Measurements from ENCODE around the gene CABP7. TPM values are rescaled to one million over a fixed set of nuclear protein-coding genes. Genes with fewer than 3 reads are reported as not detected.

CABP7 gene
- polyA plus RNA-seq (2013, experiment 1 of 2), result 0.03 TPM
- polyA plus RNA-seq (2013, experiment 2 of 2), result 0.01 TPM

- no peak within 1 kb of the TSS for H4K5ac ChIP-seq (ENCODE audit: low read length)
- no peak within 1 kb of the TSS for H2BK5ac ChIP-seq (ENCODE audit: low read length)
- no peak within 1 kb of the TSS for H3K4me3 ChIP-seq (ENCODE audit: low read length)
- H3K27ac ChIP-seq (ENCODE audit: low read depth, low read length), result no peak within 1 kb of the TSS
- no peak within 1 kb of the TSS for H3K18ac ChIP-seq (ENCODE audit: low read length)
- H3K36me3 ChIP-seq (ENCODE audit: control insufficient read depth, insufficient read depth, low read length), result no peaks in the 10 kb centered on the region
- H2AK5ac ChIP-seq (ENCODE audit: low read length), result no peak within 1 kb of the TSS
- H3K27me3 ChIP-seq (ENCODE audit: insufficient read depth, low read length, poor library complexity), result peaks cover 22% of the 10 kb centered on the region
- H2BK15ac ChIP-seq (replicated peaks; ENCODE audit: low read depth), result no peak within 1 kb of the TSS
- H3K79me1 ChIP-seq (ENCODE audit: low read length), result no peaks in the 10 kb centered on the region
- H2BK120ac ChIP-seq (ENCODE audit: low read depth, low read length), result no peak within 1 kb of the TSS
- H3K9ac ChIP-seq (ENCODE audit: low read length), result no peak within 1 kb of the TSS
- H3K4me2 ChIP-seq (ENCODE audit: low read length), result no peak within 1 kb of the TSS
- DNase-seq, result no peak
- H3K79me2 ChIP-seq (ENCODE audit: control insufficient read depth, insufficient read depth, low read length), result no peaks in the 10 kb centered on the region
- H3K4me1 ChIP-seq (ENCODE audit: control insufficient read depth, low read depth, low read length), result no peaks in the 10 kb centered on the region
- no peak within 1 kb of the TSS for H4K8ac ChIP-seq (ENCODE audit: low read depth, low read length)
- H3K4ac ChIP-seq (ENCODE audit: low read depth, low read length), result no peak within 1 kb of the TSS
- peak within 1 kb of the TSS; percentile 80 for H3K23ac ChIP-seq (ENCODE audit: low read length)
- H3K56ac ChIP-seq (ENCODE audit: low read length), result no peak within 1 kb of the TSS
- WGBS (ENCODE audit: extremely low coverage, insufficient coverage, low lambda C conversion rate), result no CpG with 5 or more reads among the region's 115 CpGs
Measured at GRCh38 chr22:29719899-29720645, at the start of gene CABP7. TSS of gene CABP7 (plus strand) at chr22:29720003. CDS start at chr22:29720425, 422 bp downstream.

DNA sequence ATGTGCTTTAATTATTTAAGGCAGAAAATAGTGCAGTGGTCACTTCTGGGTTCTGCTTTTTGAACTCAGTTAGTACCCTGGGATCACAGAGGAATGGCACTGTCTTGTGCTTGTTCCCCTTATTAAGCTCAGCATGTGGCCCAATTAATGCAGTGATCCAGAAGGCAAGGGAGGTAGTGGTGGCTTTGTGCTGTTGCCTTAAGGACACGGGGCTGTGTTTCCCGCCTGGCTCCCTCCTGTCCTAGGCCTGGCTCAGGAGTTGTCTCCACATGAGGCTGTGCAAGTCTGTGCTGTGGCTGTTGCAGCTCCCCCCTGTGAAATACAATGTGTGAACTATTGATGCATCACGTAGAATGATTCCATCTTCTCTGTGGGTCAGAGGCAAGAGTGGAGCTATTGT, 49.2 kb upstream of the CABP7 start:
- WGBS (ENCODE audit: extremely low coverage, insufficient coverage, low lambda C conversion rate), result no CpG with 5 or more reads among the region's 3 CpGs
- Histone ChIP-seq H4K5ac (ENCODE audit: low read length) (no peak overlapping the region), H3K56ac (ENCODE audit: low read length) (no peak overlapping the region), H2BK5ac (ENCODE audit: low read length) (no peak overlapping the region), H3K9ac (ENCODE audit: low read length) (no peak overlapping the region), H3K27ac (ENCODE audit: low read depth, low read length) (no peak overlapping the region), H3K79me1 (ENCODE audit: low read length) (no peaks in the 10 kb centered on the region), H3K23ac (ENCODE audit: low read length) (no peak overlapping the region), H3K36me3 (ENCODE audit: control insufficient read depth, insufficient read depth, low read length) (peaks cover 10% of the 10 kb centered on the region), H2BK15ac (replicated peaks; ENCODE audit: low read depth) (no peak overlapping the region), H4K8ac (ENCODE audit: low read depth, low read length) (no peak overlapping the region), H3K4me1 (ENCODE audit: control insufficient read depth, low read depth, low read length) (no peaks in the 10 kb centered on the region), H3K18ac (ENCODE audit: low read length) (no peak overlapping the region), H2AK5ac (ENCODE audit: low read length) (no peak overlapping the region), H3K79me2 (ENCODE audit: control insufficient read depth, insufficient read depth, low read length) (no peaks in the 10 kb centered on the region), H3K27me3 (ENCODE audit: insufficient read depth, low read length, poor library complexity) (no peaks in the 10 kb centered on the region), H3K4ac (ENCODE audit: low read depth, low read length) (no peak overlapping the region), H2BK120ac (ENCODE audit: low read depth, low read length) (no peak overlapping the region), H3K4me2 (ENCODE audit: low read length) (no peak overlapping the region), H3K4me3 (ENCODE audit: low read length) (no peak overlapping the region)
- DNase-seq, result no peak

- no peak overlapping the region for H3K18ac ChIP-seq (ENCODE audit: low read length)
- no CpG with 5 or more reads among the region's 14 CpGs for WGBS (ENCODE audit: extremely low coverage, insufficient coverage, low lambda C conversion rate)
- no peaks in the 10 kb centered on the region for H3K79me1 ChIP-seq (ENCODE audit: low read length)
- H3K36me3 ChIP-seq (ENCODE audit: control insufficient read depth, insufficient read depth, low read length), result peaks cover 7% of the 10 kb centered on the region
- no peak overlapping the region for H4K5ac ChIP-seq (ENCODE audit: low read length)
- no peaks in the 10 kb centered on the region for H3K4me1 ChIP-seq (ENCODE audit: control insufficient read depth, low read depth, low read length)
- no peak overlapping the region for H2BK15ac ChIP-seq (replicated peaks; ENCODE audit: low read depth)
- DNase-seq, result no peak
- no peak overlapping the region for H4K8ac ChIP-seq (ENCODE audit: low read depth, low read length)
- H3K4me2 ChIP-seq (ENCODE audit: low read length), result no peak overlapping the region
- no peak overlapping the region for H3K27ac ChIP-seq (ENCODE audit: low read depth, low read length)
- H3K4me3 ChIP-seq (ENCODE audit: low read length), result no peak overlapping the region
- H3K27me3 ChIP-seq (ENCODE audit: insufficient read depth, low read length, poor library complexity), result no peaks in the 10 kb centered on the region
- no peak overlapping the region for H3K56ac ChIP-seq (ENCODE audit: low read length)
- H3K79me2 ChIP-seq (ENCODE audit: control insufficient read depth, insufficient read depth, low read length), result no peaks in the 10 kb centered on the region
- no peak overlapping the region for H2BK120ac ChIP-seq (ENCODE audit: low read depth, low read length)
- H2BK5ac ChIP-seq (ENCODE audit: low read length), result no peak overlapping the region
- no peak overlapping the region for H3K9ac ChIP-seq (ENCODE audit: low read length)
- H3K23ac ChIP-seq (ENCODE audit: low read length), result no peak overlapping the region
- H3K4ac ChIP-seq (ENCODE audit: low read depth, low read length), result no peak overlapping the region
- no peak overlapping the region for H2AK5ac ChIP-seq (ENCODE audit: low read length)
Measured at GRCh38 chr22:29673361-29674066, 46.3 kb upstream of the CABP7 start.

GRCh38 chr22:29674121-29674520, 45.7 kb upstream of the CABP7 start:
- Histone ChIP-seq H2BK120ac (ENCODE audit: low read depth, low read length) (no peak overlapping the region), H3K36me3 (ENCODE audit: control insufficient read depth, insufficient read depth, low read length) (peaks cover 4% of the 10 kb centered on the region), H3K79me2 (ENCODE audit: control insufficient read depth, insufficient read depth, low read length) (no peaks in the 10 kb centered on the region), H3K27me3 (ENCODE audit: insufficient read depth, low read length, poor library complexity) (no peaks in the 10 kb centered on the region), H3K23ac (ENCODE audit: low read length) (no peak overlapping the region), H2BK15ac (replicated peaks; ENCODE audit: low read depth) (no peak overlapping the region), H3K9ac (ENCODE audit: low read length) (no peak overlapping the region), H3K27ac (ENCODE audit: low read depth, low read length) (no peak overlapping the region), H4K5ac (ENCODE audit: low read length) (no peak overlapping the region), H4K8ac (ENCODE audit: low read depth, low read length) (no peak overlapping the region), H3K4me1 (ENCODE audit: control insufficient read depth, low read depth, low read length) (no peaks in the 10 kb centered on the region), H2AK5ac (ENCODE audit: low read length) (no peak overlapping the region), H3K18ac (ENCODE audit: low read length) (no peak overlapping the region), H3K4me3 (ENCODE audit: low read length) (no peak overlapping the region), H3K56ac (ENCODE audit: low read length) (no peak overlapping the region), H3K4ac (ENCODE audit: low read depth, low read length) (no peak overlapping the region), H3K79me1 (ENCODE audit: low read length) (no peaks in the 10 kb centered on the region), H2BK5ac (ENCODE audit: low read length) (no peak overlapping the region), H3K4me2 (ENCODE audit: low read length) (no peak overlapping the region)
- no peak for DNase-seq
- WGBS (ENCODE audit: extremely low coverage, insufficient coverage, low lambda C conversion rate), result no CpG with 5 or more reads among the region's 8 CpGs

DNA sequence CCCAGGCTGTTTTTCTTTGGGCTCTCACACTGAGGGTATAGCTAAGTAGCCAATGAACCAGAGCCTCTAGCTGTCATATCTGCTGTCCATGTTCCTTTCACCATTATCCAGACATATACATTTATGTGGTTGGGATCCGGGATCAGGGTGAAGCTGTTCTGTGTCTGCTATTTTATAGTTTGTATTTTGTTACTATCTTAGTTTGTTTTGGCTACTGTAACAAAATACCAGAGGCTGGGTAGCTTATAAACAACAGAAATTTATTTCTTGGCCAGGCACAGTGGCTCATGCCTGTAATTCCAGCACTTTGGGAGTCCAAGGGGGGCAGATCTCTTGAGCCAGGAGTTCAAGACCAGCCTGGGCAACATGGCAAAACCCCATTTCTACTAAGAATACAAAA, 40.5 kb upstream of the CABP7 start:
- Histone ChIP-seq H3K4me1 (ENCODE audit: control insufficient read depth, low read depth, low read length) (no peaks in the 10 kb centered on the region), H4K8ac (ENCODE audit: low read depth, low read length) (no peak overlapping the region), H3K18ac (ENCODE audit: low read length) (no peak overlapping the region), H3K4ac (ENCODE audit: low read depth, low read length) (no peak overlapping the region), H2AK5ac (ENCODE audit: low read length) (no peak overlapping the region), H3K23ac (ENCODE audit: low read length) (no peak overlapping the region), H2BK120ac (ENCODE audit: low read depth, low read length) (no peak overlapping the region), H2BK5ac (ENCODE audit: low read length) (no peak overlapping the region), H3K79me1 (ENCODE audit: low read length) (no peaks in the 10 kb centered on the region), H3K56ac (ENCODE audit: low read length) (no peak overlapping the region), H3K4me2 (ENCODE audit: low read length) (no peak overlapping the region), H4K5ac (ENCODE audit: low read length) (no peak overlapping the region), H2BK15ac (replicated peaks; ENCODE audit: low read depth) (no peak overlapping the region), H3K36me3 (ENCODE audit: control insufficient read depth, insufficient read depth, low read length) (no peaks in the 10 kb centered on the region), H3K4me3 (ENCODE audit: low read length) (no peak overlapping the region), H3K27ac (ENCODE audit: low read depth, low read length) (no peak overlapping the region), H3K9ac (ENCODE audit: low read length) (no peak overlapping the region), H3K27me3 (ENCODE audit: insufficient read depth, low read length, poor library complexity) (no peaks in the 10 kb centered on the region), H3K79me2 (ENCODE audit: control insufficient read depth, insufficient read depth, low read length) (no peaks in the 10 kb centered on the region)
- no CpG with 5 or more reads among the region's 1 CpG for WGBS (ENCODE audit: extremely low coverage, insufficient coverage, low lambda C conversion rate)
- no peak for DNase-seq
